GM18858 (cell line): ENCODE results near the gene ANKRD35.
A peak's percentile ranks its signal among the peaks of the same experiment; 100 is the strongest.
"Not testable (repeated sequence)": the region's sequence is repeated elsewhere in the genome, so short reads cannot be mapped to it uniquely, and the experiment has no call there.

ENCODE experiments used
- ATAC-seq: cut with Tn5 transposase; IDR thresholded peaks from one replicate; pipeline ENCODE4 v1.9.1; 2021; ENCODE audit not compliant: unreplicated experiment

The ANKRD35 gene

GRCh38 chr1:145885738-145886287, at the start of gene ANKRD35:
Gene ANKRD35 (minus strand): TSS chr1:145885866. CDS start chr1:145885758, 108 bp downstream.
- ATAC-seq = peak; percentile 88

- not testable (repeated sequence) for ATAC-seq
These were observed 46.9 kb upstream of the ANKRD35 start for GRCh38 chr1:145932522-145933009.

- no peak for ATAC-seq
These were observed 42.4 kb upstream of the ANKRD35 start for GRCh38 chr1:145927916-145928643.

GRCh38 chr1:145927063-145927886, 41.6 kb upstream of the ANKRD35 start, which contains the start of gene RBM8A:
Gene RBM8A (minus strand): TSS chr1:145927484. CDS start chr1:145927426, 58 bp downstream.
- ATAC-seq = peak; percentile 89

- no peak for ATAC-seq
These were observed 41.0 kb upstream of the ANKRD35 start for GRCh38 chr1:145926686-145927062.

GRCh38 chr1:145922266-145922665, 36.6 kb upstream of the ANKRD35 start:
- ATAC-seq = no peak

GRCh38 chr1:145920297-145920696, 34.6 kb upstream of the ANKRD35 start:
- ATAC-seq = not testable (repeated sequence)

GRCh38 chr1:145918992-145919939, 33.6 kb upstream of the ANKRD35 start:
- no peak for ATAC-seq

GRCh38 chr1:145918144-145918991, 32.7 kb upstream of the ANKRD35 start, which contains the start of gene PEX11B:
Gene PEX11B (minus strand): TSS chr1:145918717. CDS start chr1:145918688, 29 bp downstream.
- ATAC-seq = peak; percentile 57

GRCh38 chr1:145917595-145917994, 31.9 kb upstream of the ANKRD35 start:
- no peak for ATAC-seq

GRCh38 chr1:145916745-145917144, 31.1 kb upstream of the ANKRD35 start:
- no peak for ATAC-seq

- ATAC-seq = no peak
These were observed 26.5 kb upstream of the ANKRD35 start for GRCh38 chr1:145912128-145912641.

- no peak for ATAC-seq
These were observed 23.0 kb upstream of the ANKRD35 start for GRCh38 chr1:145908653-145909052.

GRCh38 chr1:145906954-145907753, 21.5 kb upstream of the ANKRD35 start:
- ATAC-seq = no peak

- no peak for ATAC-seq
These were observed 15.8 kb upstream of the ANKRD35 start for GRCh38 chr1:145901312-145902021.

- ATAC-seq = no peak
These were observed 13.1 kb upstream of the ANKRD35 start for GRCh38 chr1:145898756-145899155.

GRCh38 chr1:145897969-145898368, 12.3 kb upstream of the ANKRD35 start:
- no peak for ATAC-seq

GRCh38 chr1:145895471-145895870, 9.8 kb upstream of the ANKRD35 start:
- ATAC-seq = no peak
